ENCODE results near the gene ABCB1.

DNA sequence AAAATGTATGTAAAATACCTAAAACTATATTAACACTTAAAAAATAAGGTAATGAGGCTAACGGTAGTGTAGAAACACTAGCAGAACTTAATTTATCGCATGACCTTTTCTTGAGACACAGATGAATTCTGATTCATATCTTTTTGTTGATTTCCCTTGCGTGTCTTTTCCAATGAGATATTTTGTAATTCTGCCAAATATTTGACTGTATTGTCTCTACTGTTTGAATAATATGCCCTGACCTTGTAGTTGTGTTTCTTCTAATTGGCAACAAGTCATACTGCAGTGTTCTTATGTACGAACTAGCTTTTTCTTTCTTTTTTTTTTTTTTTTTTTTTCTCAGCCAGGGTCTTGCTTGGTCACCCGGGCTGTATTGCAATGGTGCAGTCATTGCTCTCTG lies 9.2 kb upstream of the ABCB1 start:
- TF ChIP-seq, protein P1, sequence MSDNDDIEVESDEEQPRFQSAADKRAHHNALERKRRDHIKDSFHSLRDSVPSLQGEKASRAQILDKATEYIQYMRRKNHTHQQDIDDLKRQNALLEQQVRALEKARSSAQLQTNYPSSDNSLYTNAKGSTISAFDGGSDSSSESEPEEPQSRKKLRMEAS (IDR thresholded peaks at IDR 0.05; ENCODE audit: low read depth, low read length): no peak
- TF ChIP-seq, protein P2, sequence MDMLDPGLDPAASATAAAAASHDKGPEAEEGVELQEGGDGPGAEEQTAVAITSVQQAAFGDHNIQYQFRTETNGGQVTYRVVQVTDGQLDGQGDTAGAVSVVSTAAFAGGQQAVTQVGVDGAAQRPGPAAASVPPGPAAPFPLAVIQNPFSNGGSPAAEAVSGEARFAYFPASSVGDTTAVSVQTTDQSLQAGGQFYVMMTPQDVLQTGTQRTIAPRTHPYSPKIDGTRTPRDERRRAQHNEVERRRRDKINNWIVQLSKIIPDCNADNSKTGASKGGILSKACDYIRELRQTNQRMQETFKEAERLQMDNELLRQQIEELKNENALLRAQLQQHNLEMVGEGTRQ (IDR thresholded peaks at IDR 0.05; ENCODE audit: borderline replicate concordance, low read depth, low read length): no peak
- TF ChIP-seq, protein P3, sequence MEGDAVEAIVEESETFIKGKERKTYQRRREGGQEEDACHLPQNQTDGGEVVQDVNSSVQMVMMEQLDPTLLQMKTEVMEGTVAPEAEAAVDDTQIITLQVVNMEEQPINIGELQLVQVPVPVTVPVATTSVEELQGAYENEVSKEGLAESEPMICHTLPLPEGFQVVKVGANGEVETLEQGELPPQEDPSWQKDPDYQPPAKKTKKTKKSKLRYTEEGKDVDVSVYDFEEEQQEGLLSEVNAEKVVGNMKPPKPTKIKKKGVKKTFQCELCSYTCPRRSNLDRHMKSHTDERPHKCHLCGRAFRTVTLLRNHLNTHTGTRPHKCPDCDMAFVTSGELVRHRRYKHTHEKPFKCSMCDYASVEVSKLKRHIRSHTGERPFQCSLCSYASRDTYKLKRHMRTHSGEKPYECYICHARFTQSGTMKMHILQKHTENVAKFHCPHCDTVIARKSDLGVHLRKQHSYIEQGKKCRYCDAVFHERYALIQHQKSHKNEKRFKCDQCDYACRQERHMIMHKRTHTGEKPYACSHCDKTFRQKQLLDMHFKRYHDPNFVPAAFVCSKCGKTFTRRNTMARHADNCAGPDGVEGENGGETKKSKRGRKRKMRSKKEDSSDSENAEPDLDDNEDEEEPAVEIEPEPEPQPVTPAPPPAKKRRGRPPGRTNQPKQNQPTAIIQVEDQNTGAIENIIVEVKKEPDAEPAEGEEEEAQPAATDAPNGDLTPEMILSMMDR (IDR thresholded peaks at IDR 0.05 in 2 of 3, conservative IDR thresholded peaks at IDR 0.05 in 1 of 3; ENCODE audit: control insufficient read depth in 2 of 3, extremely low read depth in 1 of 3, insufficient read depth in 1 of 3, low read depth in 3 of 3, low read length in 3 of 3): no peak
- TF ChIP-seq FOXK2 (IDR thresholded peaks at IDR 0.05) (no peak), RAD21 (IDR thresholded peaks at IDR 0.05; ENCODE audit: insufficient read depth, low read depth, low read length) (no peak), SP1 (IDR thresholded peaks at IDR 0.05; ENCODE audit: low read depth, low read length) (no peak)

Data from GM12878 (cell line).